ENCODE data around the gene RAB1B. TPM values are rescaled to one million over a fixed set of nuclear protein-coding genes. Genes with fewer than 3 reads are reported as not detected.

Gene RAB1B
- total RNA-seq, 1 experiment from 2014 or later, result 380 TPM

DNA sequence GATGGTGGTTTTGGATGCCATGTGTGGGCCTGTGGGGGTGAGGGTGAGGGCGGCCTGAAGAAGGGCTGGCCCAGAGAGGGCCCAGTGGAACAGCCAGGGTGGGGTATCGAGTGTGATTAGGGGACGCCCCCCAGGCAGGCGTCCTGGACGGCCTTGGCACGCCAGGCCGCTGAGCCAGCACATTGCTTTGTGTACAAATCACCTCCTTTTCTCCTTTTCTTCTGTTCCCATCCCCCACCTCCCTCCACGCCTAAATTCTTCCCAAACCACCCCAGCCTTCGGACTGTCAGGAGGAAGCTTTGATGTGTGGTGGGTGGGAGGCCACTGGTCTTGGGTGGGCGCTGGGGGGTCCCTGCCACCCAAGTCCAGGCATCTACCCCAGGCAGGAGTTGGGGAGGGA is 56.2 kb downstream of the RAB1B start:
- H2AFZ ChIP-seq (ENCODE audit: low read length), result no peak overlapping the region
- no peak overlapping the region for H3K27ac ChIP-seq (ENCODE audit: low read length)
- no peak overlapping the region for H3K9ac ChIP-seq (ENCODE audit: low read length)
- ChIA-PET CTCF (no interaction called here), POLR2A (ENCODE audit: unreplicated experiment) (no interaction called here)
- BruUV-seq (replicated peaks), result no TSS peak
- H3K36me3 ChIP-seq (ENCODE audit: low read depth, low read length), result no peaks in the 10 kb centered on the region
- H3K4me3 ChIP-seq (ENCODE audit: low read length), result no peak overlapping the region
- no peaks in the 10 kb centered on the region for H3F3A ChIP-seq (ENCODE audit: low read length, unreplicated experiment)
- DNase-seq, result no peak
- no peaks in the 10 kb centered on the region for H3K9me3 ChIP-seq (ENCODE audit: low read length)
- H4K20me1 ChIP-seq (ENCODE audit: low read length), result no peaks in the 10 kb centered on the region
- no peak for ATAC-seq
- TF ChIP-seq EZH2 (IDR thresholded peaks at IDR 0.05; ENCODE audit: low read length, unreplicated experiment) (no peak), EZH2phosphoT487 (IDR thresholded peaks at IDR 0.05; ENCODE audit: borderline replicate concordance, low read length) (no peak)
- TF ChIP-seq, protein P1, sequence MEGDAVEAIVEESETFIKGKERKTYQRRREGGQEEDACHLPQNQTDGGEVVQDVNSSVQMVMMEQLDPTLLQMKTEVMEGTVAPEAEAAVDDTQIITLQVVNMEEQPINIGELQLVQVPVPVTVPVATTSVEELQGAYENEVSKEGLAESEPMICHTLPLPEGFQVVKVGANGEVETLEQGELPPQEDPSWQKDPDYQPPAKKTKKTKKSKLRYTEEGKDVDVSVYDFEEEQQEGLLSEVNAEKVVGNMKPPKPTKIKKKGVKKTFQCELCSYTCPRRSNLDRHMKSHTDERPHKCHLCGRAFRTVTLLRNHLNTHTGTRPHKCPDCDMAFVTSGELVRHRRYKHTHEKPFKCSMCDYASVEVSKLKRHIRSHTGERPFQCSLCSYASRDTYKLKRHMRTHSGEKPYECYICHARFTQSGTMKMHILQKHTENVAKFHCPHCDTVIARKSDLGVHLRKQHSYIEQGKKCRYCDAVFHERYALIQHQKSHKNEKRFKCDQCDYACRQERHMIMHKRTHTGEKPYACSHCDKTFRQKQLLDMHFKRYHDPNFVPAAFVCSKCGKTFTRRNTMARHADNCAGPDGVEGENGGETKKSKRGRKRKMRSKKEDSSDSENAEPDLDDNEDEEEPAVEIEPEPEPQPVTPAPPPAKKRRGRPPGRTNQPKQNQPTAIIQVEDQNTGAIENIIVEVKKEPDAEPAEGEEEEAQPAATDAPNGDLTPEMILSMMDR (conservative IDR thresholded peaks at IDR 0.05; ENCODE audit: low read depth, low read length), result no peak
- no peaks in the 10 kb centered on the region for H3K27me3 ChIP-seq (ENCODE audit: low read length)
- H3K4me2 ChIP-seq (ENCODE audit: low read length), result no peak overlapping the region
- intact Hi-C loops (cut with micrococcal nuclease), result no loop called here
- no peaks in the 10 kb centered on the region for H3K79me2 ChIP-seq (ENCODE audit: low read length)
- peaks cover 23% of the 10 kb centered on the region for H3K4me1 ChIP-seq (ENCODE audit: insufficient read depth, low read length)
- no peaks in the 10 kb centered on the region for H3K9me2 ChIP-seq (replicated peaks; ENCODE audit: low read length)

DNA sequence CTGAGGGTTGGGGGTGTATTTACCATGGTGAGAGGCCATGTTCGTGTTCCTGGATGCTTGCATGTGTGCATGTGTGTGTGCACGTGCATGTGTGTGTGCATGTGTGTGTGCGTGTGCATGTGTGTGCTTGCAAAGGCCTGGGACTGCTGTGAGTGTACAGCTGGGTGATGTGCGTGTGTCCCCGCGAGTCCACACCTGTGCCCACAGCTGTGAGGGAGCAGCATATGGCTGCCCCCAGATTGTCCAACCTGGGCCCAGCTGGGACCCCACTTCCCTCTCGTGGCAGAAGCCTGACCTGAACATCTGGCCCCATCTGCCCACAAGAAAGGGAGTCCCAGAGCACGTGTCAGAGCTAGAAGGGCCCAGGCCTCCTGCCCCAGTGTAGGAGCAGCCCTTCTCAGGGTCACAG is 56.8 kb downstream of the RAB1B start:
- TF ChIP-seq EZH2 (IDR thresholded peaks at IDR 0.05; ENCODE audit: low read length, unreplicated experiment), result no peak
- TF ChIP-seq, protein P1 (conservative IDR thresholded peaks at IDR 0.05; ENCODE audit: low read depth, low read length), result no peak
- ChIA-PET POLR2A (ENCODE audit: unreplicated experiment) (no interaction called here), CTCF (interaction anchor here (0.5 kb wide), 1 partner anchor 14 kb away, joined by 3 read pairs; no protein-coding TSS in a partner anchor)
- H3K79me2 ChIP-seq (ENCODE audit: low read length), result no peaks in the 10 kb centered on the region
- H3K9me3 ChIP-seq (ENCODE audit: low read length), result no peaks in the 10 kb centered on the region
- no peaks in the 10 kb centered on the region for H3F3A ChIP-seq (ENCODE audit: low read length, unreplicated experiment)
- no peaks in the 10 kb centered on the region for H4K20me1 ChIP-seq (ENCODE audit: low read length)
- ATAC-seq, result no peak
- H3K4me1 ChIP-seq (ENCODE audit: insufficient read depth, low read length), result peaks cover 23% of the 10 kb centered on the region
- H2AFZ ChIP-seq (ENCODE audit: low read length), result no peak overlapping the region
- no peak overlapping the region for H3K27ac ChIP-seq (ENCODE audit: low read length)
- no peaks in the 10 kb centered on the region for H3K36me3 ChIP-seq (ENCODE audit: low read depth, low read length)
- no peak overlapping the region for H3K9ac ChIP-seq (ENCODE audit: low read length)
- no peak for DNase-seq
- H3K27me3 ChIP-seq (ENCODE audit: low read length), result no peaks in the 10 kb centered on the region
- no TSS peak for BruUV-seq (replicated peaks)
- intact Hi-C loops (cut with micrococcal nuclease), result no loop called here
- H3K4me3 ChIP-seq (ENCODE audit: low read length), result no peak overlapping the region
- H3K4me2 ChIP-seq (ENCODE audit: low read length), result no peak overlapping the region
- H3K9me2 ChIP-seq (replicated peaks; ENCODE audit: low read length), result no peaks in the 10 kb centered on the region

DNA sequence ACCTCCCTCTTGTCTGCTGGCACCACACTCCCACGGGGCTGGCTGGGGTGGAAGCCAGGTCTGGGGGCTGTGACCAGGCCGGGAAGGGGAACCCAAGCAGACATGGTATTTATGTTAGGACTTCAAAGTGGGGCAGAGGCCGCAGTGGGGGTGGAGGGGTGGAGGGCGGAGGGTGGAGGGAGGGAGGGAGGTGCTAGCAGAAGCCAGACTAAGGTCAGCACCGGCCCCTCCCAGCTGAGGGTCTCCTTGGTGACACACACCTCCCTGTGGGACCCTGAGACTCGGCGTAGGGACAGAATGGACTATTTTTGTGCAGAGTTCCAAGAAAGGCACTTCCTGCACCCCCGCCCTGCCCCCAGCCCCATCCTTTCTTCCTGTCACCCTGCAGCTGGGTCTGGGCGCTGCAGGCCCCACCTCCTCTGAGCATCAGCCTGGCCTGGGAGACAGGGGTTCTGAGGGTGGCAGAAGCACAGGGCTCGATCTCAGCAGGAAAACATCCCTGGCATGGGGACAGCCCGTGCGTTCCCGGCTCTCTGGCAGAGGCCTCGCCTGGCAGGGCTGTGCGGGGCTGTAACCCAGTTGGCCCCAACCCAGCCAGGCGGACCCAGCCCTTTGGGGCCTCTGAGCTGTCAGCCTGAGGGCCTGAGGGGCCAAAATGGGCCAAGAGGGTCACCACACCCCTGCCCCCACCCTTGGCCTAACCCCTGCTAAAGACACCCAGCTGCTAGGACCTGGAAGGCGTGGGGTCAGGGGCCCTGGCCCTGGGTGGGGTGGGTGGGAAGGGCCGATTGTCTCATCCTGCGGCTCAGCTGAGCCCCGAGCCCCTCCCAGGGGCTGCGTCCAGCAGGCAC is 58.0 kb downstream of the RAB1B start:
- no peaks in the 10 kb centered on the region for H3K27me3 ChIP-seq (ENCODE audit: low read length)
- no peaks in the 10 kb centered on the region for H3F3A ChIP-seq (ENCODE audit: low read length, unreplicated experiment)
- H3K36me3 ChIP-seq (ENCODE audit: low read depth, low read length), result no peaks in the 10 kb centered on the region
- H3K4me2 ChIP-seq (ENCODE audit: low read length), result peak overlapping the region; percentile 42; the same call in 1 of the 2 replicates
- H3K27ac ChIP-seq (ENCODE audit: low read length), result 0 out of 2 replicates have a peak overlapping the region, but pooled peaks have one; percentile 37
- H3K79me2 ChIP-seq (ENCODE audit: low read length), result no peaks in the 10 kb centered on the region
- CTCF ChIA-PET, result interaction anchor here (1.0 to 1.3 kb wide), 2 partner anchors 14 to 15 kb away, joined by 14 to 22 read pairs; no protein-coding TSS in a partner anchor
- no peaks in the 10 kb centered on the region for H3K9me3 ChIP-seq (ENCODE audit: low read length)
- no peak for TF ChIP-seq EZH2 (IDR thresholded peaks at IDR 0.05; ENCODE audit: low read length, unreplicated experiment)
- no peak for TF ChIP-seq EZH2phosphoT487 (IDR thresholded peaks at IDR 0.05; ENCODE audit: borderline replicate concordance, low read length)
- TF ChIP-seq, protein P1 (conservative IDR thresholded peaks at IDR 0.05; ENCODE audit: low read depth, low read length), result no peak
- BruUV-seq (replicated peaks), result no TSS peak
- no peaks in the 10 kb centered on the region for H4K20me1 ChIP-seq (ENCODE audit: low read length)
- no peak overlapping the region for H3K9ac ChIP-seq (ENCODE audit: low read length)
- no peaks in the 10 kb centered on the region for H3K9me2 ChIP-seq (replicated peaks; ENCODE audit: low read length)
- peak; percentile 36 for DNase-seq
- peak; percentile 9; the same call in 1 of the 2 replicates for ATAC-seq
- intact Hi-C loops (cut with micrococcal nuclease), result no loop called here
- no peak overlapping the region for H3K4me3 ChIP-seq (ENCODE audit: low read length)
- peak overlapping the region; percentile 76 for H2AFZ ChIP-seq (ENCODE audit: low read length)
- H3K4me1 ChIP-seq (ENCODE audit: insufficient read depth, low read length), result peaks cover 23% of the 10 kb centered on the region
- POLR2A ChIA-PET (ENCODE audit: unreplicated experiment), result interaction anchor here (0.5 to 1.1 kb wide), 2 partner anchors 14 to 72 kb away, joined by 4 to 9 read pairs; no protein-coding TSS in a partner anchor

Measured in PC-3 (cell line).